CD14-positive monocyte (primary cell): ENCODE measurements around the gene SCN8A. TPM values are rescaled to one million over a fixed set of nuclear protein-coding genes. Genes with fewer than 3 reads are reported as not detected.

ENCODE experiments used
- DNase-seq, 3 donors: peaks; one replicate each; pipeline ENCODE4 v3.0.0-alpha.2; 2011 to 2022
- H2AFZ ChIP-seq: 2 replicates; pipeline ENCODE4 v1.6.0; 2012; ENCODE audit warnings: mild to moderate bottlenecking, low read depth, low read length, inconsistent platforms; ENCODE audit not compliant: insufficient read depth, poor library complexity, severe bottlenecking
- H3K27ac ChIP-seq, 2 donors: 1 replicate in 1 of 2; 2 replicates in 1 of 2; pipeline ENCODE4 v1.5.1; 2012 to 2013; ENCODE audit warnings: low read length in 2 of 2, control low read depth in 1 of 2, inconsistent platforms in 1 of 2, low read depth in 1 of 2, mild to moderate bottlenecking in 1 of 2
- H3K27me3 ChIP-seq, 2 donors: one replicate each; pipeline versions ENCODE4 v1.6.0 to v1.6.1; 2011 to 2013; ENCODE audit warnings: low read length in 2 of 2; ENCODE audit not compliant: control insufficient read depth in 2 of 2, insufficient read depth in 2 of 2
- H3K36me3 ChIP-seq, 2 donors: replicated peaks in 1 of 2; 1 replicate in 1 of 2; 2 replicates in 1 of 2; pipeline versions ENCODE4 v1.5.1 to v1.6.1; 2012 to 2013; ENCODE audit warnings: low read length in 2 of 2, control low read depth in 1 of 2, inconsistent platforms in 1 of 2, mild to moderate bottlenecking in 1 of 2; ENCODE audit not compliant: insufficient read depth in 2 of 2, control insufficient read depth in 1 of 2
- H3K4me1 ChIP-seq, 2 donors: 1 replicate in 1 of 2; 2 replicates in 1 of 2; pipeline versions ENCODE4 v1.5.1 to v1.6.1; 2012 to 2013; ENCODE audit warnings: low read length in 2 of 2, control low read depth in 1 of 2, inconsistent platforms in 1 of 2, mild to moderate bottlenecking in 1 of 2, moderate library complexity in 1 of 2; ENCODE audit not compliant: insufficient read depth in 2 of 2, control insufficient read depth in 1 of 2
- H3K4me2 ChIP-seq: replicated peaks from 2 replicates; pipeline ENCODE3; 2012; ENCODE audit warnings: low read length, moderate library complexity, mild to moderate bottlenecking; ENCODE audit not compliant: poor library complexity, severe bottlenecking; ENCODE audit errors: extremely low read depth
- H3K4me3 ChIP-seq, 3 experiments: fragments of 200-600 bp in 1 of 3; sonication (generic) in 1 of 3; replicated peaks in 1 of 3; 1 replicate in 2 of 3; 2 replicates in 1 of 3; pipeline ENCODE4 v1.5.1; 2011 to 2013; ENCODE audit warnings: low read length in 3 of 3, mild to moderate bottlenecking in 3 of 3, control low read depth in 2 of 3, low read depth in 2 of 3, inconsistent platforms in 1 of 3, moderate library complexity in 1 of 3
- H3K79me2 ChIP-seq: 2 replicates; pipeline ENCODE4 v1.6.0; 2012; ENCODE audit warnings: mild to moderate bottlenecking, control low read depth, inconsistent platforms, low read length, moderate library complexity; ENCODE audit not compliant: insufficient read depth
- H3K9ac ChIP-seq: 2 replicates; pipeline ENCODE4 v1.6.0; 2017; ENCODE audit warnings: low read length, mild to moderate bottlenecking; ENCODE audit not compliant: insufficient read depth, poor library complexity, severe bottlenecking
- H3K9me3 ChIP-seq, 2 donors: replicated peaks in 1 of 2; 1 replicate in 1 of 2; 2 replicates in 1 of 2; pipeline versions ENCODE4 v1.5.1 to v1.6.1; 2012 to 2013; ENCODE audit warnings: low read length in 2 of 2, control low read depth in 1 of 2; ENCODE audit not compliant: control insufficient read depth in 1 of 2, insufficient read depth in 1 of 2
- H4K20me1 ChIP-seq: 2 replicates; pipeline ENCODE4 v1.6.0; 2012; ENCODE audit warnings: mild to moderate bottlenecking, low read length, control low read depth, moderate library complexity; ENCODE audit not compliant: insufficient read depth
- H3K27ac Mint-ChIP-seq, 7 donors: one replicate each; pipeline ENCODE4 v1.8.0; 2020; ENCODE audit warnings: mild to moderate bottlenecking in 7 of 7, mixed read lengths in 7 of 7, moderate library complexity in 6 of 7, inconsistent platforms in 2 of 7
- H3K27me3 Mint-ChIP-seq, 3 donors: one replicate each; pipeline ENCODE4 v1.8.0; 2021 to 2022; ENCODE audit warnings: low read depth in 3 of 3, mild to moderate bottlenecking in 3 of 3, mixed read lengths in 3 of 3, moderate library complexity in 3 of 3, inconsistent platforms in 1 of 3
- H3K36me3 Mint-ChIP-seq, 2 donors: one replicate each; pipeline ENCODE4 v1.8.0; 2020; ENCODE audit warnings: mixed read lengths in 2 of 2, inconsistent platforms in 1 of 2, mild to moderate bottlenecking in 1 of 2
- H3K4me1 Mint-ChIP-seq: one replicate; pipeline ENCODE4 v1.8.0; 2020; ENCODE audit warnings: mild to moderate bottlenecking, mixed read lengths
- H3K4me3 Mint-ChIP-seq, 2 donors: one replicate each; pipeline ENCODE4 v1.8.0; 2020; ENCODE audit warnings: mild to moderate bottlenecking in 2 of 2, mixed read lengths in 2 of 2, moderate library complexity in 1 of 2
- H3K9me3 Mint-ChIP-seq, 7 donors: one replicate each; pipeline ENCODE4 v1.8.0; 2020 to 2022; ENCODE audit warnings: mixed read lengths in 7 of 7, mild to moderate bottlenecking in 6 of 7, moderate library complexity in 6 of 7, inconsistent platforms in 2 of 7
- CTCF ChIP-seq: fragments of 200-600 bp; IDR thresholded peaks from one replicate; pipeline ENCODE4 v1.8.0; 2022; ENCODE audit warnings: antibody characterized with exemption, mild to moderate bottlenecking
- WGBS: methylation state at CpG from one replicate; pipeline ENCODE4 v1.1.5; 2013; ENCODE audit warnings: missing lambda C conversion rate; ENCODE audit not compliant: insufficient coverage; 5-methylcytosine and 5-hydroxymethylcytosine counted together
- intact Hi-C, 2 donors: fragments of 100-400 bp; cut with micrococcal nuclease; formaldehyde crosslinking; loops; one replicate each; pipeline versions ENCODE4 v1.15.0 to v1.15.1; 2023
- polyA plus RNA-seq, 3 donors: library from polyadenylated mRNA; depleted of rRNA in 1 of 3; unstranded in 2 of 3; stranded (reverse) in 1 of 3; fragments of 300-500 nt in 2 of 3; fragments of >200 nt in 1 of 3; fragmentation: Illumina TruSeq in 2 of 3; gene quantifications; 1 replicate in 2 of 3; 2 replicates in 1 of 3; pipeline ENCODE4 v1.2.3, GENCODE V29; 2012 to 2021

The SCN8A gene
- polyA plus RNA-seq, 3 donors = 0.03 TPM; not detected in 2

GRCh38 chr12:51811203-51812202 is 220.5 kb downstream of the SCN8A start:
- Mint-ChIP-seq H3K4me1 (peaks cover 30% of the 10 kb centered on the region), H3K9me3 (peaks cover 0 to 5% (median 0%) of the 10 kb centered on the region in 7 donors), H3K27me3 (peaks cover 8 to 22% (median 18%) of the 10 kb centered on the region in 3 donors), H3K36me3 (peaks cover 0 to 12% of the 10 kb centered on the region in 2 donors), H3K4me3 (no peak overlapping the region), H3K27ac (peak overlapping the region in 1 of 7 donors; percentile 65)
- WGBS = 89% methylated on average over 6 of the region's 13 CpGs
- Histone ChIP-seq H3K27me3 (peaks cover 0 to 13% of the 10 kb centered on the region in 2 donors), H3K27ac (no peak overlapping the region), H3K9ac (no peak overlapping the region), H3K4me3 (no peak overlapping the region), H3K79me2 (no peaks in the 10 kb centered on the region), H3K9me3 (no peaks in the 10 kb centered on the region), H4K20me1 (no peaks in the 10 kb centered on the region), H3K36me3 (no peaks in the 10 kb centered on the region), H3K4me2 (no peak overlapping the region), H3K4me1 (peaks cover 20 to 36% of the 10 kb centered on the region in 2 donors), H2AFZ (no peak overlapping the region)
- DNase-seq = no peak
- no peak for TF ChIP-seq CTCF
- intact Hi-C loops = loop anchor here (5.0 to 10.0 kb wide), 2 partner anchors 61 to 387 kb away; partner anchors contain the start of gene SLC4A8 (in 1 of the 2)

GRCh38 chr12:51812871-51813270 is 221.8 kb downstream of the SCN8A start:
- peaks cover 30% of the 10 kb centered on the region for H3K4me1 Mint-ChIP-seq
- H3K27me3 Mint-ChIP-seq = peaks cover 10 to 29% (median 22%) of the 10 kb centered on the region in 3 donors
- WGBS = 75% methylated on average over 10 of the region's 13 CpGs

More at GRCh38 chr12:51812871-51813270, 221.8 kb downstream of the SCN8A start:
- no peak overlapping the region for H3K27ac ChIP-seq
- peaks cover 0 to 17% of the 10 kb centered on the region in 2 donors for H3K27me3 ChIP-seq
- peaks cover 0 to 12% of the 10 kb centered on the region in 2 donors for H3K36me3 Mint-ChIP-seq
- no peaks in the 10 kb centered on the region for H3K9me3 ChIP-seq
- no peaks in the 10 kb centered on the region for H4K20me1 ChIP-seq
- H3K79me2 ChIP-seq = no peaks in the 10 kb centered on the region
- H2AFZ ChIP-seq = no peak overlapping the region
- TF ChIP-seq CTCF = no peak
- H3K9me3 Mint-ChIP-seq = peaks cover 0 to 5% (median 0%) of the 10 kb centered on the region in 7 donors
- no peak for DNase-seq
- H3K4me3 ChIP-seq = no peak overlapping the region
- peak overlapping the region in 1 of 2 donors; percentile 61 for H3K4me3 Mint-ChIP-seq
- H3K4me1 ChIP-seq = peaks cover 20 to 36% of the 10 kb centered on the region in 2 donors
- no peak overlapping the region for H3K4me2 ChIP-seq
- peak overlapping the region in 1 of 7 donors; percentile 28 for H3K27ac Mint-ChIP-seq
- H3K9ac ChIP-seq = no peak overlapping the region
- intact Hi-C loops = loop anchor here (5.0 to 10.0 kb wide), 2 partner anchors 59 to 388 kb away; partner anchors contain the start of gene SLC4A8 (in 1 of the 2)
- H3K36me3 ChIP-seq = no peaks in the 10 kb centered on the region
